Karpas-422 (cell line): ENCODE results near the gene WWOX. TPM values are rescaled to one million over a fixed set of nuclear protein-coding genes. Genes with fewer than 3 reads are reported as not detected.

ENCODE experiments used
- DNase-seq: peaks from one replicate; pipeline ENCODE4 v3.0.0-alpha.2; 2015
- H2AFZ ChIP-seq: fragments of 200-600 bp; sonication (generic); 2 replicates; pipeline ENCODE4 v1.6.1; 2014; ENCODE audit warnings: antibody characterized with exemption, low read length, mixed read lengths
- H3K27ac ChIP-seq: fragments of 200-600 bp; sonication (generic); 2 replicates; pipeline ENCODE4 v1.5.1; 2014; ENCODE audit warnings: mild to moderate bottlenecking, low read length, moderate library complexity
- H3K27me3 ChIP-seq: fragments of 200-600 bp; sonication (generic); 2 replicates; pipeline ENCODE4 v1.6.1; 2014; ENCODE audit warnings: low read length, mixed read lengths
- H3K36me3 ChIP-seq: fragments of 200-600 bp; sonication (generic); 2 replicates; pipeline ENCODE4 v1.6.1; 2014; ENCODE audit warnings: low read length, mixed read lengths; ENCODE audit not compliant: insufficient read depth
- H3K4me1 ChIP-seq: fragments of 200-600 bp; sonication (generic); 2 replicates; pipeline ENCODE4 v1.6.1; 2014; ENCODE audit warnings: mild to moderate bottlenecking, low read length, mixed read lengths
- H3K4me2 ChIP-seq: fragments of 200-600 bp; sonication (generic); 2 replicates; pipeline ENCODE4 v1.6.1; 2014; ENCODE audit warnings: low read length, low read depth, mild to moderate bottlenecking; ENCODE audit not compliant: poor library complexity, severe bottlenecking
- H3K4me3 ChIP-seq: fragments of 200-600 bp; sonication (generic); 2 replicates; pipeline ENCODE4 v1.5.1; 2014; ENCODE audit warnings: mild to moderate bottlenecking, antibody characterized with exemption, low read length, mixed read lengths
- H3K79me2 ChIP-seq: fragments of 200-600 bp; sonication (generic); 2 replicates; pipeline ENCODE4 v1.6.1; 2014; ENCODE audit warnings: mild to moderate bottlenecking, low read length, mixed read lengths
- H3K9ac ChIP-seq: fragments of 200-600 bp; sonication (generic); 2 replicates; pipeline ENCODE4 v1.6.0; 2014; ENCODE audit warnings: low read length
- H3K9me2 ChIP-seq: fragments of 200-600 bp; sonication (generic), shearing (Covaris generic); replicated peaks from 2 replicates; pipeline ENCODE4 v1.6.0; 2014; ENCODE audit warnings: mild to moderate bottlenecking, low read length, moderate library complexity; ENCODE audit not compliant: insufficient read depth
- H3K9me3 ChIP-seq: fragments of 300-700, 200-600 bp; sonication (generic); 2 replicates; pipeline ENCODE4 v1.6.1; 2014; ENCODE audit warnings: low read length, mixed read lengths
- H4K20me1 ChIP-seq: fragments of 200-600 bp; sonication (generic); 2 replicates; pipeline ENCODE4 v1.6.1; 2014; ENCODE audit warnings: mild to moderate bottlenecking, antibody characterized with exemption, low read length, low read depth; ENCODE audit not compliant: insufficient read depth
- total RNA-seq: library from RNA; depleted of rRNA; stranded (reverse); fragments of >200 nt; shearing (Covaris generic); gene quantifications from 2 replicates; pipeline ENCODE4 v1.2.3, GENCODE V29; 2014; ENCODE audit warnings: low replicate concordance

WWOX gene
- total RNA-seq, 1 experiment from 2014 or later: 66.2 TPM

DNA sequence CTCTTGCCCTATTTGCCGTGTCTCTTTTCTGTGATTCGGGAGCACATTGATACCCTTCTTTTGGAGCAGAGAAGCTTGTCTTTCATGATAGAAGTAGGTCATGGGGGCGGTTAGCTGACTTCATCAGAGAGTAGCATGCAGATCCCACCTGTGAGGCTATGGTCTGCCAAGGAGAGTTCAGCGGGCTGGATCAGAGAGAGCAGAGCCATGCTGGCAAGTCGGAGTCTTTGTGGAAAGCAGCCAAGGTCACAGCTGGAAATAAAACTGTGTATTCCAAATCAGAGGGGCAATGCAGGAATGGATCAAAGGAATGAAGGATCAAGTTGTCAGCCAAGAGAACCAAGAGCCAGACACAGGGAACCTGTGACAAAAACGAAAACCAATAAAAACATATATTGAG, 595.9 kb downstream of the WWOX start:
- no peak overlapping the region for H3K4me3 ChIP-seq
- no peaks in the 10 kb centered on the region for H3K79me2 ChIP-seq
- peaks cover 7% of the 10 kb centered on the region; the same call in 1 of the 2 replicates for H3K9me3 ChIP-seq
- DNase-seq: no peak
- H3K4me2 ChIP-seq: no peak overlapping the region
- H3K9ac ChIP-seq: no peak overlapping the region
- no peaks in the 10 kb centered on the region for H3K9me2 ChIP-seq
- H3K4me1 ChIP-seq: no peaks in the 10 kb centered on the region
- H3K27ac ChIP-seq: no peak overlapping the region
- H3K27me3 ChIP-seq: no peaks in the 10 kb centered on the region
- no peaks in the 10 kb centered on the region for H4K20me1 ChIP-seq
- H3K36me3 ChIP-seq: no peaks in the 10 kb centered on the region
- no peak overlapping the region for H2AFZ ChIP-seq

DNA sequence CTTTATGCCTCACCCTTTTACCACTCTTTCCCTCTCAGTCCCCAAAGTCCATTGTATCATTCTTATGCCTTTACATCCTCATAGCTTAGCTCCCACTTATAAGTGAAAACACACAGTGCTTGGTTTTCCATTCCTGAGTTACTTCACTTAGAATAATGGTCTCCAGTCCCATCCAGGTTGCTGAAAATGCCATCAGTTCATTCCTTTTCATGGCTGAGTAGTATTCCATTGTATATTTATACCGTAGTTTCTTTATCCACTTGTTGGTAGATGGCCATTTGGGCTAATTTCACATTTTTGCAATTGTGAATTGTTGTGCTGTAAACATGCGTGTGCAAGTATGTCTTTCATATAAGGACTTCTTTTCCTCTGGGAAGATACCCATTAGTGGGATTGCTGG, 597.3 kb downstream of the WWOX start:
- DNase-seq: no peak

DNA sequence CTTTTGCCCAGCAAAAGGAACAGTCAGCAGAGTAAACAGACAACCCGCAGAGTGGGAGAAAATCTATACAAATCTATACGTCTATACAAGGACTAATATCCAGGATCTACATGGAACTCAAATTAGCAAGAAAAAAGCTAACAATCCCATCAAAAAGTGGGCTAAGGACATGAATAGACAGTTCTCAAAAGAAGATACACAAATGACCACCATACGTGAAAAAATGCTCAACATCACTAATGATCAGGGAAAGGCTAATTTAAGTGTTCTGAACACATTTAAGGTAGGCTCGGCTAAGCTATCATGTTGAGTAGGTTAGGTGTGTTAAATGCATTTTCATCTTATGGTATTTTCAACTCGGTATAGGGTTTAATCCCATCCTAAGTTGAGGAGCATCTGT, 598.0 kb downstream of the WWOX start:
- H3K9me3 ChIP-seq: peaks cover 6% of the 10 kb centered on the region; the same call in 1 of the 2 replicates
- H3K4me2 ChIP-seq: no peak overlapping the region
- no peak for DNase-seq
- H3K27me3 ChIP-seq: no peaks in the 10 kb centered on the region
- no peak overlapping the region for H3K27ac ChIP-seq
- no peaks in the 10 kb centered on the region for H3K79me2 ChIP-seq
- no peak overlapping the region for H2AFZ ChIP-seq
- H3K4me1 ChIP-seq: no peaks in the 10 kb centered on the region
- no peaks in the 10 kb centered on the region for H3K9me2 ChIP-seq
- no peaks in the 10 kb centered on the region for H3K36me3 ChIP-seq
- H4K20me1 ChIP-seq: no peaks in the 10 kb centered on the region
- no peak overlapping the region for H3K9ac ChIP-seq
- H3K4me3 ChIP-seq: no peak overlapping the region

More for the DNA sequence above, 597.3 kb downstream of the WWOX start:
- Histone ChIP-seq H3K9me3 (peaks cover 6% of the 10 kb centered on the region; the same call in 1 of the 2 replicates), H3K27ac (no peak overlapping the region), H3K4me1 (no peaks in the 10 kb centered on the region), H2AFZ (no peak overlapping the region), H3K9ac (no peak overlapping the region), H3K4me2 (no peak overlapping the region), H3K36me3 (no peaks in the 10 kb centered on the region), H3K79me2 (no peaks in the 10 kb centered on the region), H4K20me1 (no peaks in the 10 kb centered on the region), H3K4me3 (no peak overlapping the region), H3K27me3 (no peaks in the 10 kb centered on the region), H3K9me2 (no peaks in the 10 kb centered on the region)

DNA sequence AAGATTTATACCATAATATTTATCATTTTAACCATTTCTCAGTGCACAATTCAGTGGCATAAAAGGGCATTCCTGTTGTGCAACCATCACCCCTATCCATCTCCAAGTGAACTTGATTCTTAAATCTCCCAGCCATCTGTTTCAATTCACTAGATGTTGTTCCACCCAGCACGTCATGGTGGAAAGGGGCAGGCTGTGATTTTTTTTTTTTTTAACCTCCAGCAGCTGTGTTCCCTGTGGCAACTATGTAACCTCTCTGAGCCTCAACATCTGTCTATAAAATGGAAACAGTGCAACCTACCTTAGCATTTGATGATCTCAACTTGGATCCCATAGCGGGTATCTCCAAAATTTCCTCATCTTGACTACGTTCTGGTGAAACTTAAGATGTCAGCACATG, 604.5 kb downstream of the WWOX start:
- H3K9me2 ChIP-seq: no peaks in the 10 kb centered on the region
- no peak for DNase-seq
- H3K36me3 ChIP-seq: no peaks in the 10 kb centered on the region
- H3K4me1 ChIP-seq: no peaks in the 10 kb centered on the region
- peaks cover 5% of the 10 kb centered on the region; the same call in 1 of the 2 replicates for H3K9me3 ChIP-seq
- H3K79me2 ChIP-seq: no peaks in the 10 kb centered on the region
- H4K20me1 ChIP-seq: no peaks in the 10 kb centered on the region
- H3K4me3 ChIP-seq: no peak overlapping the region
- no peak overlapping the region for H3K27ac ChIP-seq
- no peak overlapping the region for H3K9ac ChIP-seq
- H2AFZ ChIP-seq: no peak overlapping the region
- H3K4me2 ChIP-seq: no peak overlapping the region
- no peaks in the 10 kb centered on the region for H3K27me3 ChIP-seq

DNA sequence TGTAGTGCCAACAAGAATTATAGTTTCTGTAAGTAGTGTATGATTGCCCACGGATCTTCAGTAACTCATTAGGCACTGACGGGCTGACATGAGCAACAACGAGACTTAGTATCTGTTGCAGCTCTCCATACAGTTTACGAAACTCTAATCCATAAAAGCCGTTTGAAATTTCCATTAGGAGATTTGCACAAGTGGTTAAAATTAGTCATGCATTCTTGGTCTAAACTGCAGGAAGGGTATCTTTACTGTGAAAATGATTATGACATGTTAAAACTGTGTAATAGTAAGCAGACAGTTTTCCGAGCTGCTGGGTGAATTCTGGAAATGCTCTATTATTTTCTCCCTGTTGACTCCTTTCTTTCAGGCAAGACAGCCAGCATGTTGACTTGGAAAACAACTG, 605.0 kb downstream of the WWOX start:
- H2AFZ ChIP-seq: no peak overlapping the region
- no peaks in the 10 kb centered on the region for H3K9me2 ChIP-seq
- no peaks in the 10 kb centered on the region for H3K4me1 ChIP-seq
- no peaks in the 10 kb centered on the region for H3K36me3 ChIP-seq
- no peak overlapping the region for H3K9ac ChIP-seq
- no peak overlapping the region for H3K4me2 ChIP-seq
- no peak overlapping the region for H3K4me3 ChIP-seq
- H4K20me1 ChIP-seq: no peaks in the 10 kb centered on the region
- H3K9me3 ChIP-seq: peaks cover 10% of the 10 kb centered on the region; the same call in 1 of the 2 replicates
- no peaks in the 10 kb centered on the region for H3K79me2 ChIP-seq
- no peak overlapping the region for H3K27ac ChIP-seq
- no peak for DNase-seq
- no peaks in the 10 kb centered on the region for H3K27me3 ChIP-seq

DNA sequence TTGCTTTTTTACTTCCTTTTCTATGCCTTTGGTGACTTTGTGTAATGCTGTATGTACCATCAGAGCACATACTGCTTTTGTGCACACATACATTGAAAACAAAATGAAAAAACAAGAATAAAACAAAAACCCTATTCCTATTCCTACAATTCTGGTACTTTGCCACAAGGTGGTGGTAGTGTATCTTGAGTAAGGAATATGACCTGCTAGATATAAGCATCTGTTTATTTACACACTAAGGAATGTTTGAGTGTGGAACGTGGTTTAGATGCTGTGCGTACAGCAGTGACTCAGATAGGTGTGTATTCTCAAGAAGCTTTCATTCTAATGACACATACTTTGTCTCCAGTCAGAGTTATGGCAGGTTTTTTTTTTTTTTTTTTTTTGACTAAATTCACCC, 606.2 kb downstream of the WWOX start:
- H3K9me3 ChIP-seq: peaks cover 13% of the 10 kb centered on the region; the same call in 1 of the 2 replicates
- H3K4me1 ChIP-seq: no peaks in the 10 kb centered on the region
- DNase-seq: peak; percentile 52
- H3K9ac ChIP-seq: no peak overlapping the region
- no peaks in the 10 kb centered on the region for H3K27me3 ChIP-seq
- no peaks in the 10 kb centered on the region for H3K9me2 ChIP-seq
- H2AFZ ChIP-seq: no peak overlapping the region
- no peak overlapping the region for H3K4me3 ChIP-seq
- no peaks in the 10 kb centered on the region for H3K36me3 ChIP-seq
- no peaks in the 10 kb centered on the region for H3K79me2 ChIP-seq
- H4K20me1 ChIP-seq: no peaks in the 10 kb centered on the region
- no peak overlapping the region for H3K4me2 ChIP-seq
- no peak overlapping the region for H3K27ac ChIP-seq

DNA sequence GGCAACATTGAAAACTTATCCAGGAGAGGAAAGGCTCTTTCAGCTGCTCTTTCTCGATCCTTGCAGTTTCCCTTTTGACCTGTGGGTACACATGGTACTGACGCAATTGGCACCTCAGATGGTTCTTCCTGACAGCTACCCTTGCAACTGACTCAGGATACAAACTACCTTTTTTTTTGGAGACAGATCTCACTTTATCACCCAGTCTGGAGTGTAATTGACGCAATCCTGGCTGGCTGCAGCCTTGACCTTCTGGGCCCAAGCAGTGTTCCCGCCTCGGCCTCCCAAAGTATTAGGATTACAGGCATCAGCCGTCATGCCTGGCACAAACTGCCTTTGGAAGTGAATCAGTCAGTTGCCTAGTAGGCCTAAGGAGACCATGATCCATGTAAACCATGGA, 607.2 kb downstream of the WWOX start:
- no peak overlapping the region for H3K27ac ChIP-seq
- no peak for DNase-seq
- H3K9me3 ChIP-seq: peaks cover 13% of the 10 kb centered on the region; the same call in 1 of the 2 replicates
- H3K9ac ChIP-seq: no peak overlapping the region
- H2AFZ ChIP-seq: no peak overlapping the region
- no peaks in the 10 kb centered on the region for H3K4me1 ChIP-seq
- H4K20me1 ChIP-seq: no peaks in the 10 kb centered on the region
- H3K9me2 ChIP-seq: no peaks in the 10 kb centered on the region
- H3K4me3 ChIP-seq: no peak overlapping the region
- H3K4me2 ChIP-seq: no peak overlapping the region
- no peaks in the 10 kb centered on the region for H3K27me3 ChIP-seq
- H3K36me3 ChIP-seq: no peaks in the 10 kb centered on the region
- no peaks in the 10 kb centered on the region for H3K79me2 ChIP-seq

DNA sequence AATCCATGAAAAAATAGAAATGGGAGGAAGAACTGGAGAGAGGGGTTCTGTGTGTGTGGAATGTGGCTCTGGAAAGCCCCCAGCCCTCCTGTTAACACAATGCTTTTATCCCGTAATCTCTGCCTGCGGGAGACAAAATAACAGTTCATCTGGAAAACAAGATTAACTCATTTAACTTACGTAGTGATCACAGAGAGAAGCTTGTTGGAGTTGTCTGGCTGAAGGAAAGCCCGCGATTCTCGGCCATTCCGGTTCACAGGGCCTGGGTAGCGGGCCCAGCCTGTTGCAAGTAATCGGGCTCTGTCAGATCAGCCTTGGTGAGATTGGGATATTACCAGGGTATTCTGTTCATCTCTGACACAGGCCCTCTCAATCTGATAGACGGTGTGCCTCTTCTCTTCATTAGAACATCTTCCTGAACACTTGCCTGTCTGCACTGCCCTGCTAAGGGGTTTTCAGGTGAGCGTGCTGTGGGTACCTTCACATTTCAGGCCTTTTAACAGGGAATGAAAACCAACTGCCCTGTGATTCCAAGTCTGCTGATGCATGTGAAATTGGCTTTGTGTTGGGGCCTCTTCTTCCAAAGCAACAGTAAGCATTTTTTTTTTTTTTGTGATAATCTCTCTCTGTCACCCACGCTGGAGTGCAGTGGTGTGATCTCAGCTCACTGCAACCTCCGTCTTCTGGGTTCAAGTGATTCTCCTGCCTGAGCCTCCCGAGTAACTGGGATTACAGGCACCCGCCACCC, 609.9 kb downstream of the WWOX start:
- Histone ChIP-seq H3K4me3 (no peak overlapping the region), H3K27me3 (no peaks in the 10 kb centered on the region), H3K79me2 (no peaks in the 10 kb centered on the region)

More for the DNA sequence above, 609.9 kb downstream of the WWOX start:
- Histone ChIP-seq H4K20me1 (no peaks in the 10 kb centered on the region), H2AFZ (no peak overlapping the region), H3K9me2 (no peaks in the 10 kb centered on the region), H3K4me1 (no peaks in the 10 kb centered on the region), H3K9me3 (peaks cover 13% of the 10 kb centered on the region; the same call in 1 of the 2 replicates), H3K27ac (no peak overlapping the region), H3K4me2 (no peak overlapping the region), H3K9ac (no peak overlapping the region), H3K36me3 (no peaks in the 10 kb centered on the region)
- DNase-seq: no peak
